Stimulated activated CD4-positive, alpha-beta T cell treated with anti-CD3 and anti-CD28 coated beads, Interleukin-12 subunit alpha, Interleukin-12 subunit beta, amount 100 ng/mL, for 4 hours (primary cell): ENCODE measurements around the gene PRKCA.
"Not testable (repeated sequence)": the region's sequence is repeated elsewhere in the genome, so short reads cannot be mapped to it uniquely, and the experiment has no call there.

Source experiments
- DNase-seq: peaks from one replicate; pipeline ENCODE4 v3.0.0-alpha.2; 2020

PRKCA gene

GRCh38 chr17:66292353-66292752 is 10.1 kb upstream of the PRKCA start:
- DNase-seq: no peak

GRCh38 chr17:66296289-66296725 is 6.1 kb upstream of the PRKCA start:
- DNase-seq: no peak

- not testable (repeated sequence) for DNase-seq
Measured at GRCh38 chr17:66297443-66297842, 5.0 kb upstream of the PRKCA start.

- DNase-seq: no peak
Measured at GRCh38 chr17:66299711-66300110, 2.7 kb upstream of the PRKCA start.

- no peak for DNase-seq
Measured at GRCh38 chr17:66300956-66301355, 1.5 kb upstream of the PRKCA start.

- no peak for DNase-seq
Measured at GRCh38 chr17:66301367-66301863, 998 bp upstream of the PRKCA start.

GRCh38 chr17:66302761-66303626 is 581 bp downstream of the PRKCA start:
- DNase-seq: peak; percentile 31

- DNase-seq: peak; percentile 20
Measured at GRCh38 chr17:66304304-66305174, 2.1 kb downstream of the PRKCA start.

GRCh38 chr17:66306446-66306845 is 4.0 kb downstream of the PRKCA start:
- DNase-seq: no peak

- DNase-seq: no peak
Measured at GRCh38 chr17:66307257-66307656, 4.8 kb downstream of the PRKCA start.

- DNase-seq: no peak
Measured at GRCh38 chr17:66308856-66309255, 6.4 kb downstream of the PRKCA start.

GRCh38 chr17:66309793-66310192 is 7.4 kb downstream of the PRKCA start:
- no peak for DNase-seq

GRCh38 chr17:66310528-66311148 is 8.2 kb downstream of the PRKCA start:
- no peak for DNase-seq

- no peak for DNase-seq
Measured at GRCh38 chr17:66312912-66313311, 10.5 kb downstream of the PRKCA start.

- DNase-seq: no peak
Measured at GRCh38 chr17:66313325-66313724, 10.9 kb downstream of the PRKCA start.

- DNase-seq: peak; percentile 25
Measured at GRCh38 chr17:66313995-66314659, 11.7 kb downstream of the PRKCA start.

- DNase-seq: no peak
Measured at GRCh38 chr17:66317629-66318028, 15.2 kb downstream of the PRKCA start.

- DNase-seq: no peak
Measured at GRCh38 chr17:66319226-66319625, 16.8 kb downstream of the PRKCA start.

GRCh38 chr17:66322764-66323163 is 20.4 kb downstream of the PRKCA start:
- no peak for DNase-seq

- DNase-seq: not testable (repeated sequence)
Measured at GRCh38 chr17:66324381-66325004, 22.1 kb downstream of the PRKCA start.

- no peak for DNase-seq
Measured at GRCh38 chr17:66326476-66327047, 24.1 kb downstream of the PRKCA start.

- no peak for DNase-seq
Measured at GRCh38 chr17:66330646-66331037, 28.2 kb downstream of the PRKCA start.
